NOMO-1 treated with dmso at 0.1 percent for 144 hours (cell line): ENCODE measurements around the gene CSTF1.

Experiments
- DNase-seq: peaks from one replicate; lab custom pipeline; 2025; ENCODE audit not compliant: unreplicated experiment; lab: John Stamatoyannopoulos, UW

Gene CSTF1

GRCh38 chr20:56392132-56392880 is at the start of gene CSTF1, which contains the start of gene AURKA:
TSS of gene CSTF1 (plus strand) at chr20:56392645. CDS start at chr20:56395553, 2,908 bp downstream.
TSS of gene AURKA (minus strand) at chr20:56392215. CDS start at chr20:56388197, 4,018 bp downstream.
- DNase-seq: peak; percentile 97

- no peak for DNase-seq
Measured at GRCh38 chr20:56342783-56343182, 49.7 kb upstream of the CSTF1 start.

- DNase-seq: no peak
Measured at GRCh38 chr20:56343861-56344381, 48.5 kb upstream of the CSTF1 start.

GRCh38 chr20:56345911-56346310 is 46.5 kb upstream of the CSTF1 start:
- DNase-seq: no peak

- no peak for DNase-seq
Measured at GRCh38 chr20:56347628-56348304, 44.7 kb upstream of the CSTF1 start.

- no peak for DNase-seq
Measured at GRCh38 chr20:56348305-56348693, 44.1 kb upstream of the CSTF1 start.

GRCh38 chr20:56348746-56349145 is 43.7 kb upstream of the CSTF1 start:
- no peak for DNase-seq

GRCh38 chr20:56350842-56351241 is 41.6 kb upstream of the CSTF1 start:
- DNase-seq: no peak

- no peak for DNase-seq
Measured at GRCh38 chr20:56352345-56353055, 39.9 kb upstream of the CSTF1 start.

- DNase-seq: no peak
Measured at GRCh38 chr20:56353356-56353755, 39.1 kb upstream of the CSTF1 start.

GRCh38 chr20:56358070-56358469 is 34.4 kb upstream of the CSTF1 start:
- DNase-seq: no peak

GRCh38 chr20:56358600-56359211 is 33.7 kb upstream of the CSTF1 start, which contains the start of gene FAM210B:
TSS of gene FAM210B (plus strand) at chr20:56358974. CDS start at chr20:56359006, 32 bp downstream.
- peak; percentile 69 for DNase-seq

- DNase-seq: no peak
Measured at GRCh38 chr20:56359212-56360132, 33.0 kb upstream of the CSTF1 start.

- DNase-seq: no peak
Measured at GRCh38 chr20:56360133-56360907, 32.1 kb upstream of the CSTF1 start.

- DNase-seq: no peak
Measured at GRCh38 chr20:56360908-56361205, 31.6 kb upstream of the CSTF1 start.

GRCh38 chr20:56361900-56362299 is 30.5 kb upstream of the CSTF1 start:
- no peak for DNase-seq

GRCh38 chr20:56362833-56363413 is 29.5 kb upstream of the CSTF1 start:
- DNase-seq: no peak

GRCh38 chr20:56363491-56363890 is 29.0 kb upstream of the CSTF1 start:
- DNase-seq: no peak
